Measurements from ENCODE around the gene EXOSC9.

DNA sequence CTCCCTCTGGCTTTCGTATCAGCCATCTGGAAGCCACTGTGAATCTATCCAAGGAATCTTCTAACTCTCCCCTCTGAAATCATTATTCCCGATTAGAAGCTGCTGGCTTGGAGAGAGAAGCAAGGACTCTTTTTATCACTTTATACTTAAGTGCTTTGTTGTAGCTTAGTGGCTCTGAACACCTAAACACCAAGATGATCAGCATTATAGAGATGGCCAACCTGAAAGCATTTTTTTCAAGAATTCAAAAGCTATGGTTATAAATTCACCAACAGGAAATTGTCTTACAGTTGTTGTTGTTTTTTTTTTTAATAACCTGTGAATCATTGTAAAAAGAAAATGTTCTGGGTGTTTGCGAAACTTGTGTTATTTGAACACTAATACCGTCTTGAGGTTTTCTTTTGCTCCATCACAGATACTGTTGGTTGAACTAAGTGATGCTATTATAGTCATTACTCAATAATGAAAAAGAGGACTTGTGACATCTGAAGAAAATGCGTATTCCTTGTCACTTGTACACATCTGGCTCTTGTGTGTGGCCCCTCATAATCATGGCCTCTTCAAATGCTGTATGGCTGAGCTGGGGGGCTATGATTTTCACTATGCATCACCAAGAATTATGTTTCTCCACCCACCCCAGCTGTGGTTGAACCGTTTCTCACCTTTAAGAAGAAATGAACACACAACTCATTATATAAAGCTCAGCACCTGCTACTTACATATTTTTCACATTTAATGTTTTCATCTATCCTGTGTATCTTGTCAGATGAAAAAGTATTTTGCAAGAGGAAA is 24.3 kb upstream of the EXOSC9 start:
- TF ChIP-seq, protein P1, sequence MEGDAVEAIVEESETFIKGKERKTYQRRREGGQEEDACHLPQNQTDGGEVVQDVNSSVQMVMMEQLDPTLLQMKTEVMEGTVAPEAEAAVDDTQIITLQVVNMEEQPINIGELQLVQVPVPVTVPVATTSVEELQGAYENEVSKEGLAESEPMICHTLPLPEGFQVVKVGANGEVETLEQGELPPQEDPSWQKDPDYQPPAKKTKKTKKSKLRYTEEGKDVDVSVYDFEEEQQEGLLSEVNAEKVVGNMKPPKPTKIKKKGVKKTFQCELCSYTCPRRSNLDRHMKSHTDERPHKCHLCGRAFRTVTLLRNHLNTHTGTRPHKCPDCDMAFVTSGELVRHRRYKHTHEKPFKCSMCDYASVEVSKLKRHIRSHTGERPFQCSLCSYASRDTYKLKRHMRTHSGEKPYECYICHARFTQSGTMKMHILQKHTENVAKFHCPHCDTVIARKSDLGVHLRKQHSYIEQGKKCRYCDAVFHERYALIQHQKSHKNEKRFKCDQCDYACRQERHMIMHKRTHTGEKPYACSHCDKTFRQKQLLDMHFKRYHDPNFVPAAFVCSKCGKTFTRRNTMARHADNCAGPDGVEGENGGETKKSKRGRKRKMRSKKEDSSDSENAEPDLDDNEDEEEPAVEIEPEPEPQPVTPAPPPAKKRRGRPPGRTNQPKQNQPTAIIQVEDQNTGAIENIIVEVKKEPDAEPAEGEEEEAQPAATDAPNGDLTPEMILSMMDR (IDR thresholded peaks at IDR 0.05 in 4 of 5, conservative IDR thresholded peaks at IDR 0.05 in 1 of 5): no peak
- TF ChIP-seq POLR2A (IDR thresholded peaks at IDR 0.05): no peak
